ENCODE data around the gene MBD6. TPM values are rescaled to one million over a fixed set of nuclear protein-coding genes. Genes with fewer than 3 reads are reported as not detected.
"Not testable (repeated sequence)": the region's sequence is repeated elsewhere in the genome, so short reads cannot be mapped to it uniquely, and the experiment has no call there.

Gene MBD6
- total RNA-seq, 1 donor from 2014 or later: 177 TPM

- DNase-seq (ENCODE audit: low spot score): no peak
Measured at GRCh38 chr12:57488402-57489156, 34.0 kb upstream of the MBD6 start.

- DNase-seq (ENCODE audit: low spot score): no peak
Measured at GRCh38 chr12:57489157-57489641, 33.4 kb upstream of the MBD6 start.

- no peak for DNase-seq (ENCODE audit: low spot score)
Measured at GRCh38 chr12:57490126-57490525, 32.5 kb upstream of the MBD6 start.

GRCh38 chr12:57491393-57492280 is 31.0 kb upstream of the MBD6 start:
- DNase-seq (ENCODE audit: low spot score): no peak

GRCh38 chr12:57495051-57495701 is 27.4 kb upstream of the MBD6 start:
- not testable (repeated sequence) for DNase-seq (ENCODE audit: low spot score)

- DNase-seq (ENCODE audit: low spot score): no peak
Measured at GRCh38 chr12:57496822-57497221, 25.8 kb upstream of the MBD6 start.

- DNase-seq (ENCODE audit: low spot score): no peak
Measured at GRCh38 chr12:57497223-57498131, 25.1 kb upstream of the MBD6 start.

GRCh38 chr12:57498132-57498502 is 24.5 kb upstream of the MBD6 start:
- DNase-seq (ENCODE audit: low spot score): no peak

- DNase-seq (ENCODE audit: low spot score): no peak
Measured at GRCh38 chr12:57498571-57498970, 24.1 kb upstream of the MBD6 start.

- no peak for DNase-seq (ENCODE audit: low spot score)
Measured at GRCh38 chr12:57500213-57500612, 22.4 kb upstream of the MBD6 start.

GRCh38 chr12:57502311-57502969 is 20.2 kb upstream of the MBD6 start:
- DNase-seq (ENCODE audit: low spot score): not testable (repeated sequence)

- not testable (repeated sequence) for DNase-seq (ENCODE audit: low spot score)
Measured at GRCh38 chr12:57506541-57506940, 16.1 kb upstream of the MBD6 start.

GRCh38 chr12:57507796-57508195 is 14.8 kb upstream of the MBD6 start:
- DNase-seq (ENCODE audit: low spot score): not testable (repeated sequence)

- no peak for DNase-seq (ENCODE audit: low spot score)
Measured at GRCh38 chr12:57511161-57511560, 11.5 kb upstream of the MBD6 start.

- DNase-seq (ENCODE audit: low spot score): no peak
Measured at GRCh38 chr12:57511588-57512325, 10.9 kb upstream of the MBD6 start.

GRCh38 chr12:57512665-57513064 is 10.0 kb upstream of the MBD6 start:
- no peak for DNase-seq (ENCODE audit: low spot score)

- no peak for DNase-seq (ENCODE audit: low spot score)
Measured at GRCh38 chr12:57513266-57513665, 9.4 kb upstream of the MBD6 start.

GRCh38 chr12:57513677-57514076 is 8.9 kb upstream of the MBD6 start:
- not testable (repeated sequence) for DNase-seq (ENCODE audit: low spot score)

- DNase-seq (ENCODE audit: low spot score): not testable (repeated sequence)
Measured at GRCh38 chr12:57514246-57514645, 8.4 kb upstream of the MBD6 start.
